Measurements from ENCODE around the gene KREMEN1.
"Not testable (repeated sequence)": the region's sequence is repeated elsewhere in the genome, so short reads cannot be mapped to it uniquely, and the experiment has no call there.

Gene KREMEN1

GRCh38 chr22:29079218-29079901 is 6.5 kb downstream of the KREMEN1 start:
- DNase-seq = no peak

DNA sequence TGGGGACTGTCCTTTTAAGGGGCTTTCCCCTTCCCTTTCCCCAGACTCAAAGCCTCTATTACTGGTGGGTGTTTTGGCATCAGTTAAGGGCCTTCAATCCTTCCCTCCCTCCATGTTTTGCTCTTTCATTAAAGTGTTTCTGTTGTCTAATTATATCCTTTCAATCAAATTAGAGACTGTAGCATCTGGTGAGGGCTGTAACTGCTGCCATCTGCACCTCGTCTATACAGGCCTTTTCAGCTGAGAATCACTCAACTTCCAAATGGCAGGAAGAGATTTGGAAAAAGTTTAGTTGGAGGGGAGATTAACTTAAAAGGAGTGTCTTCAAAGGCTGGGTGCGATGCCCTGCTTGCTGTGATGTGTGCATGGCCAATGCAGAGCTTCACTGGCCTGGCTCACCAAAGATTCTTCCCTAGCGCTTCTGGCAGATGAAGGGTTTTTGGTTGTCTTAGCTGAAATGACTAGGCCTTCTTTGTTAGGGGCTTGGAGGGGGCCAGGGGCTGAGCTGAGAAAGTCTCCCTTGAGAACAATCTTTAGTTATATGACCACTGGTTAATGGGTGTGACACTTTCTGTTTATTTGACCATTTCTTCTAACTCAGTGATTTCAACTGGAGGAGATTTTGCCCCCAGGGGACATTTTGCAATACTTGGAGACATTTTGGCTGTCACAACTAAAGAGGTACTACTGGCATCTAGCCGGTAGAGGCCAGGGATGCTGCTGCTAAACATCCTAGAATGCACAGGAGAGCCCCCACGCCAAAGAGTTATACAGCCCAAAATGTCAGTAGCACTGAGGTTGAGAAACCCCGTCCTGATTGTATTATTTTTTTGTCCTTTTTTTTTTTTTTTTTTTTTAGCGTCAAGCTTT is 7.5 kb downstream of the KREMEN1 start:
- no peak for DNase-seq

GRCh38 chr22:29081517-29082236 is 8.8 kb downstream of the KREMEN1 start:
- DNase-seq = no peak

DNA sequence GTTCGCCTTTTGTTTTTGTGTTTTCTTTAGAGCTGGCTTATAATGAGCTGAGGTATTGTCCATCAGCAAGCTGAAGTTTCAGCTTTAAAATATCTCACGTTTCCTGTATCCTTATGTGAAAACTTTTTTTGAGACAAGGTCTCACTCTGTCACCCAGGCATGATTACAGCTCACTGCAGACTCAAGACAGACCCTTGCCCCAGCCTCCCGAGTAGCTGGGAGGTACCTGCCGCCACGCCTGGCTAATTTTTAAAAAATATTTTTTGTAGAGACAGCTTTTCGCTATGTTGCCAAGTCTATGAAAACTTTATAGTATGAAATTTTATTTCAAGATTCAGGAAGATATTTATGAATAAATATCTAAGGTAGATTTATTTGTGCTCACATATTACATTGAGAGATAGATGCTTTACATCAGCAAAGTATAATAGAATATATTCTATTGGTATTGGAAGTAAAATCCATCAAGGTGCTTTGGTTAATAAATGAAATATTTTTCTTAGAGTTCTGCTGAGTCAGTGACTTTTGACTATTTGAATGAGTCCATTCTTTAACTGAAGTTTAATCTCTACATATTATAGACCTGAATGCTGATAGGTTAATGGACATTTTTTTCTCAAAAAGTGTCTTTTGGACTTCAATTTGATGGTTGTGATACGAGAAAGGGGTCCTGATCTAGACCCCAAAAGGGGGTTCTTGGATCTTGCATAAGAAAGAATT is 10.2 kb downstream of the KREMEN1 start:
- DNase-seq = no peak

DNA sequence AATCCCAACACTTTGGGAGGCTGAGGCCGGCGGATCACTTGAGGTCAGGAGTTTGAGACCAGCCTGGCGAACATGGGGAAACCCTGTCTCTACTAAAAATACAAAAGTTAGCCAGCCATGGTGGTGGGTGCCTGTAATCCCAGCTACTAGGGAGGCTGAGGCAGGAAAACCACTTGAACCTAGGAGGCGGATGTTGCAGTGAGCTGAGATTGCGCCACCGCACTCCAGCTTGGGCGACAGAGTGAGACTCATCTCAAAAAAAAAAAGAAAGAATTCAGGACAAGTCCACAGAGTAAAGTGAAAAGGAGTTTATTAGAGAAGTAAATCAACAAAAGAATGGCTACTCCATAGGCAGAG is 10.7 kb downstream of the KREMEN1 start:
- not testable (repeated sequence) for DNase-seq

DNA sequence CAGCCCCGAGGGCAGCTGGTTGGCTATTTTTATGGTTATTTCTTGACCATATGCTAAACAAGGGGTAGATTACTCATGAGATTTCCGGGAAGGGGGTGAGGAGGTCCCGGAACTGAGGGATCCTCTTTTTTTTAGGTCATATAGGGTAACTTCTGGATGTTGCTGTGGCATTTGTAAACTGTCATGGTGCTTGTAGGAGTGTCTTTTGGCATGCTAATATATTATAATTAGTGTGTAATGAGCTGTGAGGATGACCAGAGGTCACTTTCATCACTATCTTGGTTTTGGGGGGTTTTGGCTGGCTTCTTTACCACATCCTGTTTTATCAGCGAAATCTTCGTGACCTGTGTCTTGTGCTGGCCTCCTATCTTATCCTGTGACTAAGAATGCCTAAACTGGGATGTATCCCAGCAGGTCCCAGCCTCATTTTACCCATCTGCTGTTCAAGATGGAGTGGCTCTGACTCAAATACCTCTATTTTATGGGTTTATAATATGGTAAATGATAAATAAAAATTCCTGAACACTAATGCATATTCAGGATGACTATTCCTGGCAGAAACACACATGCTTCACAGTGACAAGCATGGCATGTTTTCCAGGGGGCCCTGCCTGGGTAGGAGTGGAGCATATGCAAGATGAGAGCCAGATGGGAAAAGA is 11.2 kb downstream of the KREMEN1 start:
- no peak for DNase-seq

DNA sequence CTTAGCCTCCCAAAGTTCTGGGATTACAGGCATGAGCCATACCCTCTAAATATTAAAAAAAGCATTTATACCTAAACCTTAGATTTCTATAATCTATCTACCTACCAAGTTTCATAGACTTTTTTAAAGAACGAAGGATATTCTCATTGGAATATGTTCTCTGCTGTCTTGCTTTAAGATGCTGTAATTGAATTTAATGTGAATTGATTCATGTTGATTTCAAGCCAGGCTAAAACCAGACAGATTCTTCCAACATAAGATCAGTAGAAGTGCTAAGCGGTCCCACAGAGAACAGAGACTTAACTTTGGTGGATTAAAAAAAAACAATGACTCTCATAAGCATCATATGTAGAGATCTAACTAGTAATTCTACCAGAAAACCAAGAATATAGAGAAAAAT is 14.2 kb downstream of the KREMEN1 start:
- DNase-seq = no peak

- DNase-seq = no peak
Observed at GRCh38 chr22:29088809-29089208, 16.0 kb downstream of the KREMEN1 start.

DNA sequence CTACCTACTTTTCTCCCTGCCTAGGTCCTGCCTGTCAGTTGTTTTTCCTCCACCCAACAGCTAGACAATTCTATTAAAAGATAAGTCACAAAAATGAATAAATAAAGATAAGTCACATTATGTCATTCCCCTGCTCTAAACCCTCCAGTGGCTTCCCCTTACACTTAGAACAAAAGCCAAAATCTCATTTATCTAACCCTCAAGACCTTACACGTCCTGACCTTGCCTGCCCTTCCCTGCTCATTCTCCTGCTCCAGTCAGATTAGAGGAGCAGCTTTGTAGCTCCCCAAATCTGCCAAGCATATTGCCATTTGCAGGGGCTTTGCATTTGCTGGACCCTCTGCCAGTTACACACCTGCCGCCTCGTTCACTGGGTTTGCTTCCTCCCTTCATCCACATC is 16.7 kb downstream of the KREMEN1 start:
- DNase-seq = no peak

DNA sequence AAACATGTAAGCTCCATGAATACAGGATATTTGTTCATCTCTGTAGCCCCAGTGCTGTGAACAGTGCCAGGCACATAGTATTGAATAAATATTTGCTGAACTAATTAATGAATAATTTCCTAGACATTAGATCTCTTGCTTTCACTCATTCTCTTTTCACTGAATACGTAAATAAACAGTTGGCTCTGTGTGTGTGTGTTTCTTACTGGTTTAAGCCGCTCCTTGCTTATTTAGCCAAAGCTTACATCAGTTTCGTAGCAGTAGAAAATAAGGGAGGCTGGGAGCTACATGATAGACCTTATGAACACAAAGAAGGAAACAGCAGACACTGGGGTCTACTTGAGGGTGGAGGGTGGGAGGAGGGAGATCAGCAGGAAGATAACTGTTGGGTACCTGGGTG is 17.2 kb downstream of the KREMEN1 start:
- DNase-seq = no peak

GRCh38 chr22:29092243-29092642 is 19.4 kb downstream of the KREMEN1 start:
- DNase-seq = no peak

GRCh38 chr22:29093030-29093429 is 20.2 kb downstream of the KREMEN1 start:
- no peak for DNase-seq

DNA sequence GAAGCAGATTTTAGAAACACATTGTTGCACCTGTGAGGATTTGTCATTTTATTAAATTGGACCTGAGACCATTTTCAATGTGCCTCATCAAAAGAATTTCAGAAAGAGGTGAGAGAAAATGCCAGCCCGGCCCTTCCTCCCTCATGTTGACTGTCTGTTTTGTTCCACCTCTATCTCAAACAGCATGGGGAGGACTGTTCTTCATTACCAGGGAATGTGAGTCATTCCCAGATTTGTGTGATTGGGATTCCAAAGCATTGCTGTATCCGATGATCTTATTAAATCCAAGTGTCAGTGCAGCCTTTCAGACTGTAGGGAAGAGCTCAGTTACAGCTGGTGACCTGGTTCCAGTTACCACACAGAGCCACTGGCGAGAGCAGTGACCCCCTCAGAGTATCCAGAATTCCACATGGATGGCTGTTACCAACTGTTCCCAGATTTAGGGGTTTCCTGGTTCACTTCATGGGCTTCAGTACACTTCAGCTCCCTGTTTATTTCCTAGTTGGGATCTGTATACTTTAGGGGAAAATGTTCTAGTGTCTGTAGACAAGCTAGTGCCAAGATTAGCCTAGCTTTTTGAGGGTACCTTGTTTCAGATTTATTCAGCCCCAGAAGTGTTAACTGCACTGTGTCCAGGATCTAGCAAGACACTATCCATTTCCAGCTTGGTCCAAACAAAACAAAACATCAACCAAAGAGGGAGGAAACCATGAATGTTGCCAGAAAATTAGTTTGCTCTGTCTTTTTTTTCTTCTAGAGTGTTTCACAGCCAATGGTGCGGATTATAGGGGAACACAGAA is 20.9 kb downstream of the KREMEN1 start:
- DNase-seq = no peak

- no peak for DNase-seq
Observed at GRCh38 chr22:29095459-29095858, 22.6 kb downstream of the KREMEN1 start.

GRCh38 chr22:29096736-29097669 is 24.2 kb downstream of the KREMEN1 start:
- no peak for DNase-seq

DNA sequence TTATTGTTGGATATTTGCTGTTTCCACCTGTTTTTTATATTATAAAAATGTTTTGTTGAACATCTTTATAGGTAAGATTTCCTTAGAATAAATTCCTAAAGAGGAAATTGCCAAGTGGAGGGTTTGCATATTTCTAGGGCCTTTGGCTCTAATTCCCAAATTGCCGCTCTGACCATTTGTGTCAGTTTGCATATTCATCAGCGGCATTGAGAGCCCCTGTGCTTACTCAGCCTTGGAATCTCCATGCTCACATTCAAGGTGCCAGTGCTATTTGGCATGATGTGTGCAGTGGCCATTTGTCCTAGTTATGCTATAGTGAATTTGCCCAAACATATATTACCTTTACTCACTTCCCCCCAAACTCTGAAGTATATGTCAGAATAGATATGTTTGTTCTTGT is 25.5 kb downstream of the KREMEN1 start:
- no peak for DNase-seq

- DNase-seq = no peak
Observed at GRCh38 chr22:29102300-29102699, 29.5 kb downstream of the KREMEN1 start.

- DNase-seq = no peak
Observed at GRCh38 chr22:29103121-29103520, 30.3 kb downstream of the KREMEN1 start.

DNA sequence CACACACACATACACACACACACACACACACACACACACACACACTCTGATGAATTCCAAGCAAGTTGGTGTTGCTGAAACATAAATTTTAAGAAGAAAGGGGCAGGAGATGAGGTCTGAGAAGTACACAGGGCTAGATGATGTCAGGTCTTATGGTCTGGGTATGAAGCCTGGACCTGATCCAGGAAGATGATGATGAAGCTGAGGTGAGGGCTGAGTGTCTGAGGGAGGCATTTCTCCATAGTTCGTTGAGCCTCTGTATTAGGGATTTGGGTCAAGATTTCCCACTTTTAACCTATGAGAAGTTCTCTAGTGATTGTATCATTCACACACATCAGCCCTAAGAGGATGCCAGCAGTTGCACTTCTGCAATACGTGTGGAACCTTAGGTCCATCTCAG is 32.6 kb downstream of the KREMEN1 start:
- no peak for DNase-seq

DNA sequence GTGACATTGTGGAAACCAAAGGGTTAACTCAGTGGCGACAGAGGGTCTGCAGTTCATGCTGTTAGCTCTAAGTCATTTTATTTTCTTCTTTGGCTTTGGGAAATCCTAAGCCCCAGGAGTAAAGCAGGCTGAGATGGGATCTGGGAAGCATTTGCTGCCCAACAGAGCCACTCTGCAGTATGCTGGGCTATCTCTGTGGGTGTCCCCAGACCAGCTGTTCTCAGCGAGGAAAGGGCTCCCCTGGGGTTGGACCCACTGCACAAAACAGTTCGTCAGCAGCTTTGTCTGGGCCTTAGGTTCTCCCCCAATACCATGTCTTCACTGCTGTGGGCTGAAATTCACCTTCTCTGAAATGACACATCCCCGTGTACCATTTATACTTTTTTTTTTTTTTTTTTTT is 34.0 kb downstream of the KREMEN1 start:
- DNase-seq = no peak

- no peak for DNase-seq
Observed at GRCh38 chr22:29108137-29108536, 35.3 kb downstream of the KREMEN1 start.
